Measurements from ENCODE around the gene MTERF4. TPM values are rescaled to one million over a fixed set of nuclear protein-coding genes. Genes with fewer than 3 reads are reported as not detected.

The MTERF4 gene
- total RNA-seq, 1 experiment from 2014 or later, result 13.6 TPM

DNA sequence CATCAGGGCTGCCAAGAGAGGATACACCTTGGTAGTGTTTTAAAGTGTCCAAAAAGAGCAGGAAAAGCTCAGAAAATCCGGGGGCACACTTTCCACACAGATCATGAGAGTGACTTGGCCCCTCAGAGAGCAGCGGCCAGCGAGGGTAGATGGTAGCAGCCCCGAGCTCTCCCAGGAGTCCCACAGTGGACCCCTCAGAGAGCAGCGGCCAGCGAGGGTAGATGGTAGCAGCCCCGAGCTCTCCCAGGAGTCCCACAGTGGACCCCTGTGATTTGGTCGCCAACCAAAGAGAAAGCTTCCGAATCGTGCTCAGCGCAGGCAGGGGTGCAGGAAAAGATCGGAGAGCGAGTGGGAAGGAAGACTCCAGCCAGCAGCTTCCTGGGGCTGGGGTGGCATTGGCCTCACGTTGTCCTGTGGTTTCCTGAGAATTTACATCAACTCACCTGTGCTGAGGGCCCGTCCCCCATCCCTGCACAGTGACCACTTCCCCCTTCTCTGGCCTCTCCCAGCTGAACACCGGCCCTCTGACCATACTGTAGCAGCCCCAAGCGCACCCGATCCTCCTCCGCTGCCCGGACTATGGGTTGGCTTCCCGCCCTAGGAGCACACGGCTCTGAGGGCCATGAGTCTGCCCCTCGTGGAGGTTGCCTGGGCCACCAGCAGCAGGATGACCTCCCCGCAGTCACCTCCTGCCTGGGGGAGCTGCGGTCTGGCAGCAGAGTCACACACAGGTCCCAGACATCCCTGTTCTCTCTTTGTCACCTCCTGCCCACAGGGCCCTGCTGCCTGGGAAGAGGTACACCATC, 33.7 kb downstream of the MTERF4 start:
- no peak overlapping the region for H2AFZ ChIP-seq (ENCODE audit: low read length)
- H3K4me1 ChIP-seq (ENCODE audit: insufficient read depth, low read length), result no peaks in the 10 kb centered on the region; the same call in 1 of the 2 replicates
- no peak for ATAC-seq
- no TSS peak for BruUV-seq (replicated peaks)
- no peak for DNase-seq
- intact Hi-C loops (cut with micrococcal nuclease), result no loop called here
- H3K36me3 ChIP-seq (ENCODE audit: low read depth, low read length), result no peaks in the 10 kb centered on the region
- no peaks in the 10 kb centered on the region for H3K9me3 ChIP-seq (ENCODE audit: low read length)
- POLR2A ChIA-PET (ENCODE audit: unreplicated experiment), result no interaction called here
- no peaks in the 10 kb centered on the region for H3K27me3 ChIP-seq (ENCODE audit: low read length)
- H3K4me3 ChIP-seq (ENCODE audit: low read length), result no peak overlapping the region
- no peak overlapping the region for H3K4me2 ChIP-seq (ENCODE audit: low read length)
- no peak overlapping the region for H3K27ac ChIP-seq (ENCODE audit: low read length)
- H3K9ac ChIP-seq (ENCODE audit: low read length), result no peak overlapping the region
- no peaks in the 10 kb centered on the region for H3F3A ChIP-seq (ENCODE audit: low read length, unreplicated experiment)
- CTCF ChIA-PET, result no interaction called here
- H3K9me2 ChIP-seq (replicated peaks; ENCODE audit: low read length), result no peaks in the 10 kb centered on the region
- H3K79me2 ChIP-seq (ENCODE audit: low read length), result no peaks in the 10 kb centered on the region
- H4K20me1 ChIP-seq (ENCODE audit: low read length), result no peaks in the 10 kb centered on the region
- no peak for TF ChIP-seq EZH2 (IDR thresholded peaks at IDR 0.05; ENCODE audit: low read length, unreplicated experiment)
- TF ChIP-seq, protein P1, sequence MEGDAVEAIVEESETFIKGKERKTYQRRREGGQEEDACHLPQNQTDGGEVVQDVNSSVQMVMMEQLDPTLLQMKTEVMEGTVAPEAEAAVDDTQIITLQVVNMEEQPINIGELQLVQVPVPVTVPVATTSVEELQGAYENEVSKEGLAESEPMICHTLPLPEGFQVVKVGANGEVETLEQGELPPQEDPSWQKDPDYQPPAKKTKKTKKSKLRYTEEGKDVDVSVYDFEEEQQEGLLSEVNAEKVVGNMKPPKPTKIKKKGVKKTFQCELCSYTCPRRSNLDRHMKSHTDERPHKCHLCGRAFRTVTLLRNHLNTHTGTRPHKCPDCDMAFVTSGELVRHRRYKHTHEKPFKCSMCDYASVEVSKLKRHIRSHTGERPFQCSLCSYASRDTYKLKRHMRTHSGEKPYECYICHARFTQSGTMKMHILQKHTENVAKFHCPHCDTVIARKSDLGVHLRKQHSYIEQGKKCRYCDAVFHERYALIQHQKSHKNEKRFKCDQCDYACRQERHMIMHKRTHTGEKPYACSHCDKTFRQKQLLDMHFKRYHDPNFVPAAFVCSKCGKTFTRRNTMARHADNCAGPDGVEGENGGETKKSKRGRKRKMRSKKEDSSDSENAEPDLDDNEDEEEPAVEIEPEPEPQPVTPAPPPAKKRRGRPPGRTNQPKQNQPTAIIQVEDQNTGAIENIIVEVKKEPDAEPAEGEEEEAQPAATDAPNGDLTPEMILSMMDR (conservative IDR thresholded peaks at IDR 0.05; ENCODE audit: low read depth, low read length), result no peak
- no peak for TF ChIP-seq EZH2phosphoT487 (IDR thresholded peaks at IDR 0.05; ENCODE audit: borderline replicate concordance, low read length)

GRCh38 chr2:241067501-241068135, 34.5 kb downstream of the MTERF4 start:
- BruUV-seq (replicated peaks), result no TSS peak
- no peaks in the 10 kb centered on the region for H3K9me3 ChIP-seq (ENCODE audit: low read length)
- no peaks in the 10 kb centered on the region for H3K27me3 ChIP-seq (ENCODE audit: low read length)
- DNase-seq, result no peak
- intact Hi-C loops (cut with micrococcal nuclease), result no loop called here
- H3F3A ChIP-seq (ENCODE audit: low read length, unreplicated experiment), result no peaks in the 10 kb centered on the region
- no peak overlapping the region for H3K4me3 ChIP-seq (ENCODE audit: low read length)
- no peaks in the 10 kb centered on the region for H3K9me2 ChIP-seq (replicated peaks; ENCODE audit: low read length)
- H3K9ac ChIP-seq (ENCODE audit: low read length), result no peak overlapping the region
- TF ChIP-seq EZH2 (IDR thresholded peaks at IDR 0.05; ENCODE audit: low read length, unreplicated experiment) (no peak), EZH2phosphoT487 (IDR thresholded peaks at IDR 0.05; ENCODE audit: borderline replicate concordance, low read length) (no peak)
- TF ChIP-seq, protein P1 (conservative IDR thresholded peaks at IDR 0.05; ENCODE audit: low read depth, low read length), result no peak
- H3K36me3 ChIP-seq (ENCODE audit: low read depth, low read length), result no peaks in the 10 kb centered on the region
- ChIA-PET CTCF (no interaction called here), POLR2A (ENCODE audit: unreplicated experiment) (no interaction called here)
- no peak overlapping the region for H3K4me2 ChIP-seq (ENCODE audit: low read length)
- no peak for ATAC-seq
- H4K20me1 ChIP-seq (ENCODE audit: low read length), result no peaks in the 10 kb centered on the region
- H3K4me1 ChIP-seq (ENCODE audit: insufficient read depth, low read length), result no peaks in the 10 kb centered on the region; the same call in 1 of the 2 replicates
- H3K79me2 ChIP-seq (ENCODE audit: low read length), result no peaks in the 10 kb centered on the region
- no peak overlapping the region for H2AFZ ChIP-seq (ENCODE audit: low read length)
- no peak overlapping the region for H3K27ac ChIP-seq (ENCODE audit: low read length)

GRCh38 chr2:241066893-241067341, 35.2 kb downstream of the MTERF4 start:
- Histone ChIP-seq H3K27ac (ENCODE audit: low read length) (no peak overlapping the region), H3K4me1 (ENCODE audit: insufficient read depth, low read length) (no peaks in the 10 kb centered on the region; the same call in 1 of the 2 replicates), H3K79me2 (ENCODE audit: low read length) (no peaks in the 10 kb centered on the region), H3K27me3 (ENCODE audit: low read length) (no peaks in the 10 kb centered on the region), H2AFZ (ENCODE audit: low read length) (no peak overlapping the region), H4K20me1 (ENCODE audit: low read length) (no peaks in the 10 kb centered on the region), H3K9ac (ENCODE audit: low read length) (no peak overlapping the region), H3F3A (ENCODE audit: low read length, unreplicated experiment) (no peaks in the 10 kb centered on the region), H3K9me3 (ENCODE audit: low read length) (no peaks in the 10 kb centered on the region), H3K36me3 (ENCODE audit: low read depth, low read length) (no peaks in the 10 kb centered on the region), H3K4me3 (ENCODE audit: low read length) (no peak overlapping the region), H3K9me2 (replicated peaks; ENCODE audit: low read length) (no peaks in the 10 kb centered on the region), H3K4me2 (ENCODE audit: low read length) (no peak overlapping the region)
- no peak for TF ChIP-seq EZH2phosphoT487 (IDR thresholded peaks at IDR 0.05; ENCODE audit: borderline replicate concordance, low read length)
- TF ChIP-seq EZH2 (IDR thresholded peaks at IDR 0.05; ENCODE audit: low read length, unreplicated experiment), result no peak
- TF ChIP-seq, protein P1 (conservative IDR thresholded peaks at IDR 0.05; ENCODE audit: low read depth, low read length), result no peak
- DNase-seq (peak; percentile 7), ATAC-seq (no peak)
- no TSS peak for BruUV-seq (replicated peaks)
- intact Hi-C loops (cut with micrococcal nuclease), result no loop called here
- ChIA-PET CTCF (no interaction called here), POLR2A (ENCODE audit: unreplicated experiment) (no interaction called here)

Measured in PC-3 (cell line).